ENCODE results near the gene ZBTB9.

The ZBTB9 gene

GRCh38 chr6:33505548-33506370, 51.4 kb downstream of the ZBTB9 start:
- Histone ChIP-seq H3K4me3 (ENCODE audit: low read depth, low read length) (no peak overlapping the region), H3K36me3 (replicated peaks) (no peaks in the 10 kb centered on the region), H3K27ac (no peak overlapping the region), H3K27me3 (replicated peaks) (no peaks in the 10 kb centered on the region)
- TF ChIP-seq, protein P1, sequence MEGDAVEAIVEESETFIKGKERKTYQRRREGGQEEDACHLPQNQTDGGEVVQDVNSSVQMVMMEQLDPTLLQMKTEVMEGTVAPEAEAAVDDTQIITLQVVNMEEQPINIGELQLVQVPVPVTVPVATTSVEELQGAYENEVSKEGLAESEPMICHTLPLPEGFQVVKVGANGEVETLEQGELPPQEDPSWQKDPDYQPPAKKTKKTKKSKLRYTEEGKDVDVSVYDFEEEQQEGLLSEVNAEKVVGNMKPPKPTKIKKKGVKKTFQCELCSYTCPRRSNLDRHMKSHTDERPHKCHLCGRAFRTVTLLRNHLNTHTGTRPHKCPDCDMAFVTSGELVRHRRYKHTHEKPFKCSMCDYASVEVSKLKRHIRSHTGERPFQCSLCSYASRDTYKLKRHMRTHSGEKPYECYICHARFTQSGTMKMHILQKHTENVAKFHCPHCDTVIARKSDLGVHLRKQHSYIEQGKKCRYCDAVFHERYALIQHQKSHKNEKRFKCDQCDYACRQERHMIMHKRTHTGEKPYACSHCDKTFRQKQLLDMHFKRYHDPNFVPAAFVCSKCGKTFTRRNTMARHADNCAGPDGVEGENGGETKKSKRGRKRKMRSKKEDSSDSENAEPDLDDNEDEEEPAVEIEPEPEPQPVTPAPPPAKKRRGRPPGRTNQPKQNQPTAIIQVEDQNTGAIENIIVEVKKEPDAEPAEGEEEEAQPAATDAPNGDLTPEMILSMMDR (IDR thresholded peaks at IDR 0.05; ENCODE audit: low read depth, low read length, missing control alignments) = no peak
- in situ Hi-C loops (cut with HindIII; ENCODE audit: low pct_ligation_motif_present, low sequenced_read_pairs) = no loop called here
- no peak for DNase-seq

Measured in brain microvascular endothelial cell (primary cell).